ENCODE measurements around the gene ZBTB12.
"Not testable (repeated sequence)": the region's sequence is repeated elsewhere in the genome, so short reads cannot be mapped to it uniquely, and the experiment has no call there.

Gene ZBTB12

DNA sequence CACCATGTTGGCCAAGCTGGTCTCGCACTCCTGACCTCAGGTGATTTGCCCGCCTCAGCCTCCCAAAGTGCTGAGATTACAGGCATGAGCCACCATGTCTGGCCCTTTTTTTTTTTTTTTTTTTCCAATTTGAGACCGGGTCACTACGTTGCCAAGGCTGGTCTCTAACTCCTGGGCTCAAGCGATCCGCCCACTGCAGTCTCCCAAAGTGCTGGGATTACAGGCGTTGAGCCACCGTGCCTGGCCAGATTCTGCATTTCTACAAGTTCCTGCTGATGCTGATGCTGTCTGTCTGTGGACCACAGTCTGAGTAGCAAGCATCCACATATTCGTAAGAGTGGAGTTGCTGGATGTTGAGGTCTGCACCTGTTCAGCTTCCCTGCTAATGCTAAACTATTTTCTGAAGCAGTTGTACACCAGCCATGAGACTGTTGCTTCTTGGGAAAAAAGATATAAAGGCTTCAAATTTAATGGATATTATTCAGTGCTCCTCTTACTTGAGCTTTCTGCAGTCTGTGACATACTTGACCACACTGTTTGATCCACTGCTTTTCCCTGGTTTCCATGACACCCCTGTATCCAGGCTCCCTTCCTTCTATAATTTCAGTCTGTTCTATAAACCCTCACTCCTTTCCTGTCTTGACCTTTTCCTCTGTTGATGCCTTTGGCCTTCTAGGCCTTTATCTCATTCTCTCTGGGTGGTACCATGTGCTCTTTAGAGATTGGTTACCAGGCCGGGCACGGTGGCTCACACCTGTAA lies 10.1 kb upstream of the ZBTB12 start:
- DNase-seq (ENCODE audit: low read depth) = no peak
- no peak overlapping the region for H3K4me3 ChIP-seq (ENCODE audit: control insufficient read depth, low read depth, low read length)
- TF ChIP-seq, protein P1, sequence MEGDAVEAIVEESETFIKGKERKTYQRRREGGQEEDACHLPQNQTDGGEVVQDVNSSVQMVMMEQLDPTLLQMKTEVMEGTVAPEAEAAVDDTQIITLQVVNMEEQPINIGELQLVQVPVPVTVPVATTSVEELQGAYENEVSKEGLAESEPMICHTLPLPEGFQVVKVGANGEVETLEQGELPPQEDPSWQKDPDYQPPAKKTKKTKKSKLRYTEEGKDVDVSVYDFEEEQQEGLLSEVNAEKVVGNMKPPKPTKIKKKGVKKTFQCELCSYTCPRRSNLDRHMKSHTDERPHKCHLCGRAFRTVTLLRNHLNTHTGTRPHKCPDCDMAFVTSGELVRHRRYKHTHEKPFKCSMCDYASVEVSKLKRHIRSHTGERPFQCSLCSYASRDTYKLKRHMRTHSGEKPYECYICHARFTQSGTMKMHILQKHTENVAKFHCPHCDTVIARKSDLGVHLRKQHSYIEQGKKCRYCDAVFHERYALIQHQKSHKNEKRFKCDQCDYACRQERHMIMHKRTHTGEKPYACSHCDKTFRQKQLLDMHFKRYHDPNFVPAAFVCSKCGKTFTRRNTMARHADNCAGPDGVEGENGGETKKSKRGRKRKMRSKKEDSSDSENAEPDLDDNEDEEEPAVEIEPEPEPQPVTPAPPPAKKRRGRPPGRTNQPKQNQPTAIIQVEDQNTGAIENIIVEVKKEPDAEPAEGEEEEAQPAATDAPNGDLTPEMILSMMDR (conservative IDR thresholded peaks at IDR 0.05; ENCODE audit: control insufficient read depth, insufficient read depth, low read depth, low read length) = no peak

- DNase-seq (ENCODE audit: low read depth); H3K4me3 ChIP-seq (ENCODE audit: control insufficient read depth, low read depth, low read length): not testable (repeated sequence)
These were observed 7.4 kb upstream of the ZBTB12 start for GRCh38 chr6:31909298-31909697.

DNA sequence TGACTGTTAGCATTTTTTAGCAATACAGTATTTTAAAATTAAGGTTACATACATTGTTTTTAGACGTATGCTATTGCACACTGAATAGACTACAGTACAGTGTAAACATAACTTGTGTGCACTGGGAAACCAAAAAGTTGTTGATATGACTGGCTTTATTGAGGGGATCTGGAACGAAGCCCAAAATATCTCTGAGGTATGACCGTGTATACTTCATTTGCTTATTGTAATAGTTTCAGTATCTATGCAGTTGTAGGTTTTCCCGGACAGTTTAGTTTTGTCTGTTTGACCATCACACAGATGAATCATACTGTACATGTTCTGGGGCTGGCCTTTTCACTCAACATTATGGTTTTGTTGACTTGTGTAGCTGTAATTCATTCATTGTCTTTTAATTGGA lies 6.9 kb upstream of the ZBTB12 start:
- no peak overlapping the region for H3K4me3 ChIP-seq (ENCODE audit: control insufficient read depth, low read depth, low read length)
- DNase-seq (ENCODE audit: low read depth) = peak; percentile 66
- TF ChIP-seq, protein P1 (conservative IDR thresholded peaks at IDR 0.05; ENCODE audit: control insufficient read depth, insufficient read depth, low read depth, low read length) = no peak

- DNase-seq (ENCODE audit: low read depth); H3K4me3 ChIP-seq (ENCODE audit: control insufficient read depth, low read depth, low read length): not testable (repeated sequence)
These were observed 6.4 kb upstream of the ZBTB12 start for GRCh38 chr6:31908255-31908654.

- H3K4me3 ChIP-seq (ENCODE audit: control insufficient read depth, low read depth, low read length) = no peak overlapping the region
- DNase-seq (ENCODE audit: low read depth) = peak; percentile 91
- TF ChIP-seq, protein P1 (conservative IDR thresholded peaks at IDR 0.05; ENCODE audit: control insufficient read depth, insufficient read depth, low read depth, low read length) = no peak
These were observed 5.4 kb upstream of the ZBTB12 start for GRCh38 chr6:31907158-31907813.

- DNase-seq (ENCODE audit: low read depth) = not testable (repeated sequence)
These were observed 4.8 kb upstream of the ZBTB12 start for GRCh38 chr6:31906727-31907126.

GRCh38 chr6:31906122-31906521 lies 4.2 kb upstream of the ZBTB12 start:
- TF ChIP-seq, protein P1 (conservative IDR thresholded peaks at IDR 0.05; ENCODE audit: control insufficient read depth, insufficient read depth, low read depth, low read length) = no peak
- no peak overlapping the region for H3K4me3 ChIP-seq (ENCODE audit: control insufficient read depth, low read depth, low read length)
- DNase-seq (ENCODE audit: low read depth) = no peak

More at GRCh38 chr6:31906727-31907126, 4.8 kb upstream of the ZBTB12 start:
- not testable (repeated sequence) for H3K4me3 ChIP-seq (ENCODE audit: control insufficient read depth, low read depth, low read length)

- H3K4me3 ChIP-seq (ENCODE audit: control insufficient read depth, low read depth, low read length) = no peak overlapping the region
- TF ChIP-seq, protein P1 (conservative IDR thresholded peaks at IDR 0.05; ENCODE audit: control insufficient read depth, insufficient read depth, low read depth, low read length) = no peak
- DNase-seq (ENCODE audit: low read depth) = no peak
These were observed 3.2 kb upstream of the ZBTB12 start for GRCh38 chr6:31905041-31905440.

Measured in fibroblast of mammary gland (primary cell).